HG03039 (cell line): ENCODE measurements around the gene RP9.
"Not testable (repeated sequence)": the region's sequence is repeated elsewhere in the genome, so short reads cannot be mapped to it uniquely, and the experiment has no call there.

Source experiments
- ATAC-seq: cut with Tn5 transposase; IDR thresholded peaks from one replicate; pipeline ENCODE4 v1.9.1; 2021; ENCODE audit warnings: mild to moderate bottlenecking, moderate library complexity; ENCODE audit not compliant: unreplicated experiment

Gene RP9

DNA sequence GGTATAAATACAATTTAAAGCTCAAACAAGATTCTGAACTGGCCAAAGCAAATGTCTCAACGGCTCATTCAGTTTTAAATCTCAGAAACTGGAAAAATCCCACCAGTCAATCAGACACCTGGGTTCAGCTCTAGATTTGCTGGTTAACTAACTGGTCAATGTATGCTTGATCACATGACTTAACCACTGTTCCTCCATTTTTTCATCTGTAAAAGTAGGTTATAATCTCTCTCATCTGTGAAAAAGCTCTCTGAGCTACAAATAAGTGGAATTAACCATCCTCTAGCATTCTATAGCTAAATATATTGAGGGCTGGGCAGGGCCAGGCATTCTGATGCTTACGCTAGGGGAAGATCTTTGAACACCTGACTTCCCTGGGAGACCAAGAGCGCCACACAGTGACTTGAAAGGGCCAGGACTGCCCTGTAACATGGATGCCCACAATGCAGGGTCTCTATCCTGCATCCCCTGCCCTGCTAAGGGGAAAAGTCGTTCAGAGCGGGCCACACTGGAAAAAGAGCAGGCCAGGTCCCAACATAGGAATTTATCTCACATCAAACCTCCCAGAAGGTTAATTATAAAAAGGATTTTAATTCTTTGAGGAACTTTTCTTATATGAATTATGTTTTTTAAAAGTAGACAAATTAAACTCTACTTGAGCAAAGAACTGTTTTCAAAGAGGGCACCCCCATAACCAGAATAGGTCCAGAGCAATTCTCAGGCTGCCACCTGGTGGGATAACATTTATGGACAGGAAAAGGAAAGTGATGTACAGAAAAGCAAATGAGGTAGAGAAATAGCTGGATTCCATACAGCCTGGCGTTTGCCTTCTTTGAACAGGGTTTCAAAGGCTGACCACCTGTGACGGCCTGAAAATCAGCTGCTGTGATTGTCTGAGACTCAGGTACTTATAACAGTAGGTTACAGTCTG lies 1.8 kb downstream of the RP9 start:
- ATAC-seq = no peak

DNA sequence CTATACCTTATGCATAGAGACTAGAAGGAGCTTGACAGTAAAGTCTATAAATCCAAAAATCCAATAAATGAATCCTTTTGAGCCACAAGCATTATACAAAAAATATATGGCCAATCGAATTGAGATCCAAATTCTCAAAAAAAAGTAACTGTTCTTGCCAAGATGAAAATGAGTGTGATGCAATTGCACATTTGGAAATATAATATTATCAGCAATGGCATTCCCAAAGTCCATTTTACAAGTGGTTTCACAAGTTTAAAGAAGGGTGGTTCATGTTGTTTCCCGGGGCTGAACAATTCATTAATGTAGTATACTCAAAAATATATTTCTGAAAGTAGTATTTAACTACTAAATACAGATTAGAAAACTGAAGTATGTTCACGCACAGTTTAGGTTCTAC lies 7.3 kb downstream of the RP9 start:
- ATAC-seq = no peak

GRCh38 chr7:33100770-33101169 lies 8.4 kb downstream of the RP9 start:
- ATAC-seq = no peak

- no peak for ATAC-seq
Measured at GRCh38 chr7:33099154-33099940, 9.9 kb downstream of the RP9 start.

DNA sequence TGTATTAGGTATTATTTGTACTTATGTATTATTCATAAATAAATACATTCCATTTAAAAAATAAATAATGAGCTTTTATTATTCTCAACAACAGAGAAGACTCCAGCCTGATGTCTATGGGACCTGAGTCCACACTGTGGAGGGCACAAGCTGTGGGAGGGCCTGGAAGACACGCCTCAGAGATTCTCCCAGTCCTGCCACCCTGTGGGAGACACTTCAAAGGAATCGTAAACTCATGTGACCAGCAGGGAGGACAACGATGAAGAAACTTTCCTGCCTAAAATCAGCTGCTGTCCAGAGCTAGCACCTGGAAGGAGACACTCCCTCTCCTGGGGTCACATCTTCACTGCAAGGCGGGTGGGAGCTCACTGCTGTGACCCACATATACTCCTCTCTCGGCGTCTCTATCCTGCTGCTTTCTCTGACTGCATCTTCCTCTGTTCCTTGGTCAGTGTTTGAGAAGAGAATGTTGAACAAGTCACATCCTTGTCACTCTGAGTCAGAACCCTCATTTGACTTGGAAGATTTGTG lies 14.4 kb downstream of the RP9 start:
- ATAC-seq = not testable (repeated sequence)

- ATAC-seq = no peak
Measured at GRCh38 chr7:33093266-33093665, 15.9 kb downstream of the RP9 start.

- ATAC-seq = no peak
Measured at GRCh38 chr7:33091641-33092191, 17.5 kb downstream of the RP9 start.

DNA sequence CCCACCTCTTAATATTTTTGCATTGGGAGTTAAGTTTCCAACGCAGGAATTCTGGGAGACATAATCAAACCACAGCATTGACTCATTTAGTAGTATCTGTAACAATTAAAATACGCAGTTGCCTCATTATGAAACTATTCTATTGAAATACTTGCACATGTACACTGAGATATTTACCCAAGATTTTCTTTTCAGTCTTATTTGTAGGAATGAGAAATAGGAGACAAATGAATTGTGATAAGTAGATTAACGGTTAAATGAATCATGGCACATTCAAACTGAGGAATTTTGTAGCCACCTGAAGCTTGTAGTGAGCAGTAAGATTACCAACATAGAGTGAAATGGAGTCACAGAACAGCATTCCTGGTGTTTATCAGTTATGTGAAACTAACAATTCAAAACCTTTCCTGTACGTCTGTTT lies 18.1 kb downstream of the RP9 start:
- ATAC-seq = no peak

GRCh38 chr7:33089142-33089541 lies 20.1 kb downstream of the RP9 start:
- no peak for ATAC-seq

- no peak for ATAC-seq
Measured at GRCh38 chr7:33087858-33088257, 21.3 kb downstream of the RP9 start.

DNA sequence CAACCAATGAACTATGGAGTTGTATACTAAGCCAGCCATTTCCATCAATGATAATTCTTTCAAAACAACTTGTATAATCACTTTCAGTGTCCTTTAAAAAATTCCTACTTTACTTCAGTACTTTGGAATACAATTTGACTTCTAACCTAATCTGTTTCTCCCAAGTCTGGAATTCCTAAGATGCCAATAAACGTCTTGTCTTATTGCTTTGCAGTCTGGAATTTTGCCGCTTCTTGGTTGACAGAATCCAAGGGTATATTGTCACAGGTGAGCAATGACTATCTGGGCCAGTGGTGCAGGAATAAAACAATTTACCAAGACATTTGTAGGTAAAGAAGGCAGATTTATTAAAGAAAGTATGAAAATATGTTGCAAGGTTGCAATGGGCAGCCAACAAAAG lies 21.8 kb downstream of the RP9 start:
- ATAC-seq = no peak

GRCh38 chr7:33079763-33080690 lies 29.2 kb downstream of the RP9 start:
- ATAC-seq = no peak

GRCh38 chr7:33079096-33079495 lies 30.1 kb downstream of the RP9 start:
- ATAC-seq = no peak

- no peak for ATAC-seq
Measured at GRCh38 chr7:33076737-33077136, 32.5 kb downstream of the RP9 start.

DNA sequence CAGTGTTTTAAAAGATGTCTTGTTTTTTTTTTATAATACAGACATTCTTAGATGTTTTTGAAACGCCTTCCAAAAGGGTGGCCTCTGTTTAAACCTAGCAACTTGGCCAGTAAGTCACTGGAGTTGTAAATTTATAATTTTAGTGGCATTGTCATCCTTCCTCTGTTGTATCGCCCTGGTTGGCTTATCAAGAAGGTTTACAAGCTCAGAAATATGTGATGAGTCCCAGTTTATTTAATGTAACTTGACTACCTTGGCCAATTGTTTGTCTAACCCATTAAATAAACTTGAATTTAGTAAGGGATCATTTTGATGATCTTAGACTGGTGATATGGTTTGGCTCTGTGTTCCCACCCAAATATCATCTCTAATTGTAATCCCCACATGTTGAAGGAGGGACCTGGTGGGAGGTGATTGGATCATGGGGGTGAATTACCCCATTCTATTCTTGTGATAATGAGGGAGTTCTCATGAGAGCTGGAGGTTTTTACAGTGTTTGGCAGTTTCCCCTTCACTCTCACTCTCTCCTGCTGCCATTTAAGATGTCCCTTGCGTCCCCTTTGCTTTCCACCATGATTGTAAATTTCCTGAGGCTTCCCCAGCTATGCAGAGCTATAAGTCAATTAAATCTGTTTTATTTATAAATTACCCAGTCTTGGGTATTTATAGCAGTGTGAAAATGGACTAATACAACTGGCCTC lies 33.2 kb downstream of the RP9 start:
- no peak for ATAC-seq

- no peak for ATAC-seq
Measured at GRCh38 chr7:33073243-33073642, 36.0 kb downstream of the RP9 start.

- no peak for ATAC-seq
Measured at GRCh38 chr7:33072471-33072870, 36.7 kb downstream of the RP9 start.

- no peak for ATAC-seq
Measured at GRCh38 chr7:33070831-33071230, 38.4 kb downstream of the RP9 start.

DNA sequence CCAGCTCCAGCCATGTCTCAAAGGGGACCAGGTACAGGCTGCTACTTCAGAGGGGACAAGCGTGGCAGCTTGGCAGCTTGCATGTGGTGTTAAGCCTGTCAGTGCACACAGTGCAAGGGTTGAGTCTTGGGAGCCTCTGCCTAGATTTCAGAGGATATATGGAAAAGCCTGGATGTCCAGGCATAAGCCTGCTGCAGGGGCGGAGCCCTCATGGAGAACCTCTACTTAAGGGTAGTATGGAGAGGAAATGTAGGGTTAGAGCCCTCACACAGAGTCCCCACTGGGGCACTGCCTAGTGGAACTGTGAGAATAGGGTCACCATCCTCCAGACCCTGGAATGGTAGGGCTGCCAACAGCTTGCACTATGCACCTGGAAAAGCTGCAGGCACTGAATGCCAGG lies 38.9 kb downstream of the RP9 start:
- no peak for ATAC-seq

DNA sequence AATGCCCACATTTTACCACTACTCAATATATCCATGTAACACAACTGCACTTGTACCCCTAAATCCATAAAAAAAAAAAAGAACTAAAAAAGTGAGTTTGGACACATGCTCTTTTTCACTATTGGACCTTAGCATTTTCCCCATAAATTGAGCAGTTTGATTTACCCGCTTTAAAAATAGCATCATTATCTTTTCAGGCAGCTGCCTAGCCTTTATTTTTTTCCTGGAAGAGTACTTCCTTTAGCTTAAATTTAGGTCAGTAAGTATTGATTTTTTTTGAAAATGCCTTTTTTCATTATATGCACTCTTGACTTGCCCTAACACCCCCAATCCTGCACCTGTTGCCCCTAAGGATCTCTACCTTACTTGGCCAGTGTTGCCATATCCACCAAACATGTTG lies 41.3 kb downstream of the RP9 start:
- ATAC-seq = no peak
